Thyroid gland (tissue), 4 donors: ENCODE results near the gene ACADVL.

Experiments used
- CTCF ChIP-seq, 6 experiments: fragments of 200-600 bp in 3 of 6; fragments of 450-650 bp in 3 of 6; sonication (generic) in 3 of 6; IDR thresholded peaks; one replicate each; pipeline ENCODE4 v1.5.1; 2016 to 2019; ENCODE audit warnings: antibody characterized with exemption in 6 of 6, mild to moderate bottlenecking in 2 of 6, inconsistent platforms in 1 of 6, moderate library complexity in 1 of 6
- POLR2A ChIP-seq, 2 donors: fragments of 450-650 bp; IDR thresholded peaks; one replicate each; pipeline ENCODE4 v1.6.1; 2017; ENCODE audit warnings: antibody characterized with exemption in 2 of 2, mild to moderate bottlenecking in 2 of 2, moderate library complexity in 1 of 2

GRCh38 chr17:7195971-7196370 is 23.8 kb upstream of the ACADVL start:
- TF ChIP-seq POLR2A (IDR thresholded peaks at IDR 0.05) (no peak), CTCF (IDR thresholded peaks at IDR 0.05) (no peak)
